SK-N-SH treated with all-trans-retinoic acid at 6 μM for 48 hours (cell line): ENCODE data around the gene HIPK3.

ENCODE experiments used
- ARNTL ChIP-seq: fragments of 450-650 bp; formaldehyde crosslinking; IDR thresholded peaks from 2 replicates; pipeline ENCODE4 v1.5.0; 2020; ENCODE audit warnings: low read depth, mild to moderate bottlenecking, moderate library complexity, borderline replicate concordance
- CREB5 ChIP-seq: fragments of 250-450 bp; sonication (Bioruptor Pico); IDR thresholded peaks from 2 replicates; pipeline ENCODE4 v1.5.1; 2020; ENCODE audit warnings: low read depth, mild to moderate bottlenecking, moderate library complexity
- GLIS3 ChIP-seq: fragments of 250-450 bp; sonication (Bioruptor Pico); IDR thresholded peaks from 2 replicates; pipeline ENCODE4 v1.5.0; 2020; ENCODE audit warnings: mild to moderate bottlenecking, moderate library complexity
- OSR1 ChIP-seq: fragments of 250-450 bp; sonication (Bioruptor Pico); IDR thresholded peaks from 2 replicates; pipeline ENCODE4 v1.8.0; 2022; ENCODE audit warnings: moderate library complexity, mild to moderate bottlenecking, inconsistent platforms
- PATZ1 ChIP-seq: fragments of 250-450 bp; sonication (Bioruptor Pico); IDR thresholded peaks from 2 replicates; pipeline ENCODE4 v1.8.0; 2020; ENCODE audit warnings: mild to moderate bottlenecking, moderate library complexity, borderline replicate concordance
- SNAI2 ChIP-seq: fragments of 250-450 bp; sonication (Bioruptor Pico); IDR thresholded peaks from 2 replicates; pipeline ENCODE4 v1.5.0; 2020; ENCODE audit warnings: mild to moderate bottlenecking, moderate library complexity
- ZFP3 ChIP-seq: fragments of 250-450 bp; sonication (Bioruptor Pico); IDR thresholded peaks from 2 replicates; pipeline ENCODE4 v1.5.0; 2020; ENCODE audit warnings: mild to moderate bottlenecking, moderate library complexity
- ZFP30 ChIP-seq: fragments of 450-650 bp; formaldehyde crosslinking; IDR thresholded peaks from 2 replicates; pipeline ENCODE4 v1.5.0; 2022; ENCODE audit warnings: mild to moderate bottlenecking, moderate library complexity

GRCh38 chr11:33387996-33388395 lies 130.8 kb downstream of the HIPK3 start:
- TF ChIP-seq PATZ1 (CRISPR knock-in tag) = no peak
- no peak for TF ChIP-seq GLIS3 (CRISPR knock-in tag)
- no peak for TF ChIP-seq SNAI2 (CRISPR knock-in tag)
- no peak for TF ChIP-seq ZFP30 (CRISPR knock-in tag)
- no peak for TF ChIP-seq ARNTL (CRISPR knock-in tag)
- no peak for TF ChIP-seq OSR1 (CRISPR knock-in tag)
- TF ChIP-seq ZFP3 (CRISPR knock-in tag) = no peak
- TF ChIP-seq CREB5 = no peak
